Nephron (organoid): ENCODE data around the gene DNAL1.

Experiments used
- H3K27ac Mint-ChIP-seq, 3 experiments: 2 replicates each; pipeline ENCODE4 v1.8.0; 2020; ENCODE audit warnings: mixed read lengths in 3 of 3, mild to moderate bottlenecking in 2 of 3, moderate library complexity in 1 of 3
- H3K27me3 Mint-ChIP-seq: 2 replicates; pipeline ENCODE4 v1.8.0; 2021; ENCODE audit warnings: low read depth, mild to moderate bottlenecking, moderate library complexity, mixed read lengths
- H3K36me3 Mint-ChIP-seq: 2 replicates; pipeline ENCODE4 v1.8.0; 2020; ENCODE audit warnings: low read depth, mixed read lengths
- H3K4me1 Mint-ChIP-seq: 2 replicates; pipeline ENCODE4 v1.8.0; 2020; ENCODE audit warnings: mixed read lengths
- H3K4me3 Mint-ChIP-seq, 3 experiments: 2 replicates each; pipeline ENCODE4 v1.8.0; 2020; ENCODE audit warnings: mild to moderate bottlenecking in 3 of 3, mixed read lengths in 3 of 3, moderate library complexity in 2 of 3
- H3K9me3 Mint-ChIP-seq: 2 replicates; pipeline ENCODE4 v1.8.0; 2020; ENCODE audit warnings: mixed read lengths
- CTCF ChIP-seq, 3 experiments: fragments of 200-600 bp; sonication (generic); IDR thresholded peaks; one replicate each; pipeline ENCODE4 v1.5.0; 2021; ENCODE audit warnings: antibody characterized with exemption in 3 of 3; ENCODE audit not compliant: unreplicated experiment in 3 of 3

DNAL1 gene

GRCh38 chr14:73680821-73681220 lies 36.0 kb downstream of the DNAL1 start:
- Mint-ChIP-seq H3K4me3 (no peak overlapping the region), H3K9me3 (no peaks in the 10 kb centered on the region), H3K27ac (no peak overlapping the region), H3K36me3 (peaks cover 26% of the 10 kb centered on the region), H3K27me3 (no peaks in the 10 kb centered on the region), H3K4me1 (no peaks in the 10 kb centered on the region)
- TF ChIP-seq CTCF (IDR thresholded peaks at IDR 0.05; ENCODE audit: unreplicated experiment in 3 of 3) = no peak

- Mint-ChIP-seq H3K27ac (no peak overlapping the region), H3K4me1 (no peaks in the 10 kb centered on the region), H3K9me3 (no peaks in the 10 kb centered on the region), H3K4me3 (no peak overlapping the region), H3K36me3 (peaks cover 29% of the 10 kb centered on the region), H3K27me3 (no peaks in the 10 kb centered on the region)
- no peak for TF ChIP-seq CTCF (IDR thresholded peaks at IDR 0.05; ENCODE audit: unreplicated experiment in 3 of 3)
Measured at GRCh38 chr14:73684627-73685026, 39.8 kb downstream of the DNAL1 start.

- H3K36me3 Mint-ChIP-seq = peaks cover 35% of the 10 kb centered on the region
- no peaks in the 10 kb centered on the region for H3K9me3 Mint-ChIP-seq
- no peak overlapping the region for H3K27ac Mint-ChIP-seq
- no peak overlapping the region for H3K4me3 Mint-ChIP-seq
- H3K27me3 Mint-ChIP-seq = no peaks in the 10 kb centered on the region
- no peaks in the 10 kb centered on the region for H3K4me1 Mint-ChIP-seq
- TF ChIP-seq CTCF (IDR thresholded peaks at IDR 0.05; ENCODE audit: unreplicated experiment in 3 of 3) = no peak
Measured at GRCh38 chr14:73685328-73685727, 40.5 kb downstream of the DNAL1 start.

GRCh38 chr14:73686901-73687300 lies 42.1 kb downstream of the DNAL1 start:
- H3K27me3 Mint-ChIP-seq = no peaks in the 10 kb centered on the region
- no peak overlapping the region for H3K4me3 Mint-ChIP-seq
- no peaks in the 10 kb centered on the region for H3K4me1 Mint-ChIP-seq
- H3K27ac Mint-ChIP-seq = peak overlapping the region; percentile 51 to 90 (median 83)
- H3K9me3 Mint-ChIP-seq = no peaks in the 10 kb centered on the region
- peaks cover 40% of the 10 kb centered on the region for H3K36me3 Mint-ChIP-seq
- TF ChIP-seq CTCF (IDR thresholded peaks at IDR 0.05; ENCODE audit: unreplicated experiment in 3 of 3) = no peak

DNA sequence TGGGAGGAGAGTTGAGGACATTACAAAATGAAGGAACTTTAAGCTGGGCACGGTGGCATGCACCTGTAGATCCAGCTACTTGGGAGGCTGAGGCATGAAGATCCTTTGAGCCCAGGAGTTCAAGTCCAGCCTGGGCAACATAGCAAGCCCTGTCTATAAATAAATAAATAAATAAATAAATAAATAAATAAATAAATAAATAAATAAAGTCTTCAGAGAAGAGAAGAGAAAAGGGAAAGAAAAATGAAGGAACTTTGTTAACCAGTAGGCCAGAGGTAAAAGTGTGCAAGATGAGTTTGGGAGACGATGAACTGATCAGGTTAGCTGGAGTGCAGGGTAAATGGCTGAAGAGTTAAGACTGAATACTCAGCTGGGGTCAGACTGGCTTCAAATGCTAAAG lies 49.3 kb downstream of the DNAL1 start:
- Mint-ChIP-seq H3K9me3 (no peaks in the 10 kb centered on the region), H3K27me3 (no peaks in the 10 kb centered on the region), H3K4me1 (no peaks in the 10 kb centered on the region), H3K4me3 (no peak overlapping the region), H3K27ac (no peak overlapping the region), H3K36me3 (peaks cover 44% of the 10 kb centered on the region)
- TF ChIP-seq CTCF (IDR thresholded peaks at IDR 0.05; ENCODE audit: unreplicated experiment in 3 of 3) = no peak

DNA sequence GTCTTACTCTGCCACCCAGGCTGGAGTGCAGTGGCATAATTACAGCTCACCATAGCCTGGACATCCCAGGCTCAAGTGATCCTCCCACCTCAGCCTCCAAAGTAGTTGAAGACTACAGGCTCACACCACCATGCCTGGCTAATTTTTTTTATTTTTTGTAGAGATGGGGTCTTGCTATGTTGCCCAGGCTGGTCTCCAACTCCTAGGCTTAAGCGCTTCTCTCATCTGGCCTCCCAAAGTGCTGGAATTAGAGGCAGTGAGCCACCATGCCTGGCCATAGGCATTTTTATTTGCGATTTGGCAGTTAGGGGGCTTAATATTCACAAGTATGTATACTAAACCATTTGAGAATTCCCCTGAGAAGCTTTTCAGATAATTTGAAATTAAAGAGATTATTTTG lies 50.3 kb downstream of the DNAL1 start:
- no peak overlapping the region for H3K27ac Mint-ChIP-seq
- no peaks in the 10 kb centered on the region for H3K4me1 Mint-ChIP-seq
- no peak overlapping the region for H3K4me3 Mint-ChIP-seq
- H3K9me3 Mint-ChIP-seq = no peaks in the 10 kb centered on the region
- H3K27me3 Mint-ChIP-seq = no peaks in the 10 kb centered on the region
- H3K36me3 Mint-ChIP-seq = peaks cover 35% of the 10 kb centered on the region
- no peak for TF ChIP-seq CTCF (IDR thresholded peaks at IDR 0.05; ENCODE audit: unreplicated experiment in 3 of 3)
